Measurements from ENCODE around the gene STPG1. TPM values are rescaled to one million over a fixed set of nuclear protein-coding genes. Genes with fewer than 3 reads are reported as not detected.
A peak's percentile ranks its signal among the peaks of the same experiment; 100 is the strongest.

Gene STPG1
- total RNA-seq, 6 donors from 2014 or later = 5.5 to 20.1 (median 8.2) TPM

DNA sequence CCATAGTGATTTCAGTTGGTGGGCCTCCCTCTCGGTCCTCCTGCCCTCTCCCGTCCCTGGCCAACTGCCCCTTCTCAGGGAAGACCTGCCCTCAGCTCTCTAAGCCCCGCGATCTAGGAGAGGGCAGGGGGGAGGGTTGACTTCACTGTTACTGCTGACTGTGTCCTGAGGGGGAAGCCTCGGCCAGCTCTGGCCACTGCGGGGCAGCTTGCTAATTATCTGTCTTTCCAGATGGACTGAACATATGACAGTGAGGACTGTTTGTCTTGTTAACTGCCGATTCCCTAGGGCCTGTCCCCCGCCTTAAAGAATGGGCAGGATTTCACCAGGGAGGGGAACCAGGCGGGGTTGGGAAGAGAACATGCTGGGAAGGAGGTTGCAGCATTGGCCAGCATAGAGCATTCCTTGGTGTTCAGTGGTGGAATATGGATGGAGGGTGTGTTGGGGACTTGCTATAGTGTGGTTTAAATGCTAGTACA, 24.9 kb upstream of the STPG1 start:
- WGBS, 2 donors = 76 to 86% methylated on average over 3 to 9 of the region's 9 CpGs
- Histone ChIP-seq H3K36me3 (peaks cover 0 to 22% (median 0%) of the 10 kb centered on the region in 4 donors), H3K4me1 (peaks cover 0 to 9% (median 4%) of the 10 kb centered on the region in 4 donors), H3K4me3 (no peak overlapping the region), H3K27ac (no peak overlapping the region), H3K27me3 (no peaks in the 10 kb centered on the region), H3K9me3 (no peaks in the 10 kb centered on the region)
- DNase-seq (no peak), ATAC-seq (ENCODE audit: low FRiP score in 2 of 2) (peak in 1 of 2 donors; percentile 47)
- TF ChIP-seq, protein P1, sequence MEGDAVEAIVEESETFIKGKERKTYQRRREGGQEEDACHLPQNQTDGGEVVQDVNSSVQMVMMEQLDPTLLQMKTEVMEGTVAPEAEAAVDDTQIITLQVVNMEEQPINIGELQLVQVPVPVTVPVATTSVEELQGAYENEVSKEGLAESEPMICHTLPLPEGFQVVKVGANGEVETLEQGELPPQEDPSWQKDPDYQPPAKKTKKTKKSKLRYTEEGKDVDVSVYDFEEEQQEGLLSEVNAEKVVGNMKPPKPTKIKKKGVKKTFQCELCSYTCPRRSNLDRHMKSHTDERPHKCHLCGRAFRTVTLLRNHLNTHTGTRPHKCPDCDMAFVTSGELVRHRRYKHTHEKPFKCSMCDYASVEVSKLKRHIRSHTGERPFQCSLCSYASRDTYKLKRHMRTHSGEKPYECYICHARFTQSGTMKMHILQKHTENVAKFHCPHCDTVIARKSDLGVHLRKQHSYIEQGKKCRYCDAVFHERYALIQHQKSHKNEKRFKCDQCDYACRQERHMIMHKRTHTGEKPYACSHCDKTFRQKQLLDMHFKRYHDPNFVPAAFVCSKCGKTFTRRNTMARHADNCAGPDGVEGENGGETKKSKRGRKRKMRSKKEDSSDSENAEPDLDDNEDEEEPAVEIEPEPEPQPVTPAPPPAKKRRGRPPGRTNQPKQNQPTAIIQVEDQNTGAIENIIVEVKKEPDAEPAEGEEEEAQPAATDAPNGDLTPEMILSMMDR (IDR thresholded peaks at IDR 0.05) = no peak
- TF ChIP-seq POLR2A (IDR thresholded peaks at IDR 0.05) = no peak
- TF ChIP-seq EP300 (IDR thresholded peaks at IDR 0.05) = no peak
- TF ChIP-seq POLR2AphosphoS5 (IDR thresholded peaks at IDR 0.05) = no peak

DNA sequence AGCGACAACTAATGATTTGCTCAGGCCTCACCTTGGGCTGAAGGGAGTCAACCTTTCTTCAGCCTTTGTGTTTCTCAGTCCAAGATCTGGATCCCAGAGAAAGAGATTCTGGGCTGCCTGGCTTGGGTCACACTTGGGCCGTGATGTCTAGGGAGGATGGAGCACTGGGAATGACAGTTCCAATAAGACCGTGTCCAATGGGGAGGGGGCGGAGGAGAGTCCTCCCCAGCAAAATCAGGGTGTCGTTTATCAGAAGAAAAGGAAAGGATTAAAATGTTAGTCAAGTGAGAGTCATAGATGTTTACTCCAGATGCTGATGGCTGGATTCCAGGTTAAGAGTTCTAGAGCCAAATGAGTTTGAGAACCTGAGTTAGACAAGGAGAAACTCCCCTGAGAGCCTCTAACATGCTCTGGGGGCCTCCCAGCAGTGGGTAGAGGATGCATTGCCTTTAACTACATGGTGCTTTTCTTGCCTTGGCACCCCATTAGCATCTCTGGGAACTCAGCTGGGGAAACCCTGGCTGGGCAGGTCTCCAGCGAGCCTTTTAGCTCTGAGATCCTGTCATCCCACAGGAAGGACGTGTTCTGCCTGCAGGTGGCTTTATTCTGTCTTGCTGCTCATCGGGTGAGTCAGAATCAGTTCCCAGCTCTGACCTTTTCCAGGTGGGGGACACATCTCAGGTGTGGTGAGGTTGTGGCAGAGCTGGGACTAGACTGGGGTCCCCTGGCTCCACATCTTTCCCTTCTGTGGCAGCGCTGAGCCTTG, 24.2 kb upstream of the STPG1 start:
- Histone ChIP-seq H3K4me1 (peaks cover 0 to 5% (median 1%) of the 10 kb centered on the region in 4 donors), H3K4me3 (no peak overlapping the region), H3K27me3 (no peaks in the 10 kb centered on the region), H3K36me3 (peaks cover 0 to 20% (median 0%) of the 10 kb centered on the region in 4 donors), H3K27ac (no peak overlapping the region), H3K9me3 (no peaks in the 10 kb centered on the region)
- WGBS, 2 donors = 82 to 90% methylated on average over 9 of the region's 9 CpGs
- ATAC-seq (ENCODE audit: low FRiP score in 2 of 2) (peak in 1 of 2 donors; percentile 10), DNase-seq (no peak)
- TF ChIP-seq, protein P1 (IDR thresholded peaks at IDR 0.05) = no peak
- TF ChIP-seq POLR2A (IDR thresholded peaks at IDR 0.05) (no peak), POLR2AphosphoS5 (IDR thresholded peaks at IDR 0.05) (no peak), EP300 (IDR thresholded peaks at IDR 0.05) (no peak)

DNA sequence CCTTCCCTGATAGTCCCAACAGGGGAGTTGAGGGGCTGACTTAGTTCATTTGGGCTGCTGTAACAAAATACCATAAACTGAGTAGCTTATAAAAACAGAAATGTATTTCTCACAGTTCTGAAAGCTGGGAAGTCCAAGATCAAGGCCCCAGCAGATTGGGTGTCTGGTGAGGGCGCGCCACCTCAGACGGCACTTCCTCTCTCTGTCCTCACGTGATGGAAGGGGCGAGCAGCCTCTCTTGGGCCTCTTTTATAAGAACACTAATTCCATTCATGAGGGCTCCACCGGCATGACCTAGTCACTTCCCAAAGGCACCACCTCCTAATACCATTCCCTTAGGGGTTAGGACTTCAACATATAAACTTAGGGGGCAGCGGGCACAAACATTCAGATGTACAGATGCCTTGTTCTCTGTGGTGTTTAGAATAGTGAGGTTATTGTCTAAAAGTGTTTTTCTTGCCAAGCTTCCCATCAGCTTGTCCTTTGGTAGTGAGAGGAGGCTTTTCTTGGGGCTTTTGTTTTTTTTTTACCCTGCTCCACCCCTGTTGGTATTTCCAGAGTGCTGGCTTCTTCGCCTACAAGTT, 22.3 kb upstream of the STPG1 start:
- no peak for ATAC-seq (ENCODE audit: low FRiP score in 2 of 2)
- no peak for TF ChIP-seq POLR2AphosphoS5 (IDR thresholded peaks at IDR 0.05)
- TF ChIP-seq POLR2A (IDR thresholded peaks at IDR 0.05) = no peak
- TF ChIP-seq EP300 (IDR thresholded peaks at IDR 0.05) = no peak
- Histone ChIP-seq H3K9me3 (no peaks in the 10 kb centered on the region), H3K36me3 (peaks cover 0 to under 1% (median 0%) of the 10 kb centered on the region in 4 donors), H3K27ac (no peak overlapping the region), H3K4me3 (no peak overlapping the region), H3K27me3 (no peaks in the 10 kb centered on the region), H3K4me1 (no peaks in the 10 kb centered on the region)
- WGBS, 2 donors = 91 to 93% methylated on average over 7 to 8 of the region's 8 CpGs
- no peak for DNase-seq

DNA sequence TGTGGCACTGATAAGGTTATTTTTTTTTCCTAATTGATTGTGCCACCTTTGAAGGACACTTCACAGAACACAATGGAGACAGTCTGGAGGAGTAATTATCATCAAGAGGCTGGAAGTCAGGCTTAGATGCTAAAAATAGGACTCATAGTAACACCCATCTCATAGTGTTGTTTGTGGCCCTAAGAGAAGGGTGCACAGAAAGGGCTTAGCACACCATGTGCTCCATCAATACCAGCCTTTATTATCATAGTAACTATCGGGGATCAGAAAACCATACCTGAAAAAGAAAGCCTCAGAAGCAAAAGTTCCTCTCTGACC, 13.9 kb upstream of the STPG1 start:
- Histone ChIP-seq H3K4me1 (no peaks in the 10 kb centered on the region), H3K36me3 (peaks cover 0 to 9% (median 3%) of the 10 kb centered on the region in 4 donors), H3K4me3 (no peak overlapping the region), H3K9me3 (no peaks in the 10 kb centered on the region), H3K27me3 (no peaks in the 10 kb centered on the region), H3K27ac (no peak overlapping the region)
- DNase-seq (no peak), ATAC-seq (ENCODE audit: low FRiP score in 2 of 2) (no peak)
- TF ChIP-seq EP300 (IDR thresholded peaks at IDR 0.05) = no peak
- 80 to 90% methylated on average over 1 of the region's 1 CpG for WGBS, 2 donors

DNA sequence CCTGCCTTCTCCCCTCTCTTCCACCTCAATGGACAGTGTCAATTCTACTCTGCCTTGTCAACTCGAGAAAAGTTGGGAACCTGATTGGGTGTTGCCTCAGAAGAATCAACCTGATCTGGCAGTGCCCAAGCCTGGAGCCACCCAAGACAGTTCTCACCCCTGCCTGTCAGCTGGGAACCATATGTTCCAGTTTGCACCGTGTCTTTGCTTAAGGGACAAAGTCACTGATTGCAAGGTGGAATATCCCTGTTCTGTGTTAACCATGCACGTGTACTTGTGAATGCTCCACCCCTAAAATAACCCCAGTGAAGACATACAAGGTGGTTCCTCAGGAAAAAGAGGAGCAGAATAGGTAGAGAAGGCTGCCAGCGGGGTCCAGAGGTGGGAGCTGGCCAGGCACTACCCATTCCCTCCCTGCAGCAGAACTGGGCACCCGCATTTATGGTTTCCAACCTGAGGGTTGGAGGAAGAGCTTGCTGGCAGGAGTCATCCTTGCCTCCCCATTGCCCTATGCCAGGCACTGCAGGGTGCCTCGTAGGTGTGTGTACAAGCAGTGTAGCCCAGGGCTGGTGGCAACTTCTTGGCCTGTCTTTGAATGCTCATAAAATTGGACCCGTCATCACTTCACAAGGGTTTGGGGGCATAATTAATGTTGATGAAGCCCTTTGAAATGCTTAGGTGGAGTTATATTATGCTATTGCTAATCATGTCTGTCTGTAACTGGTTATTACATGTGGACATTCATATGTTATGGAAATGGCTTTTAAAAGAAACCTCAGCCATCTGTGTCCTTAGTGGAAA, 13.4 kb upstream of the STPG1 start:
- H3K36me3 ChIP-seq = peaks cover 0 to 15% (median 8%) of the 10 kb centered on the region in 4 donors

More for the DNA sequence above, 13.4 kb upstream of the STPG1 start:
- no peak for ATAC-seq (ENCODE audit: low FRiP score in 2 of 2)
- Histone ChIP-seq H3K27me3 (no peaks in the 10 kb centered on the region), H3K27ac (no peak overlapping the region), H3K4me1 (no peaks in the 10 kb centered on the region), H3K9me3 (no peaks in the 10 kb centered on the region), H3K4me3 (no peak overlapping the region)
- TF ChIP-seq EP300 (IDR thresholded peaks at IDR 0.05) (no peak), POLR2A (IDR thresholded peaks at IDR 0.05) (no peak), POLR2AphosphoS5 (IDR thresholded peaks at IDR 0.05) (no peak)
- TF ChIP-seq, protein P1 (IDR thresholded peaks at IDR 0.05) = no peak
- WGBS, 2 donors = 92 to 98% methylated on average over 7 of the region's 7 CpGs
- no peak for DNase-seq

Measured in upper lobe of left lung (tissue), 6 donors.